ENCODE results near the gene FOXD2.

Gene FOXD2
- total RNA-seq = 1.6 to 6.0 (median 2.9) reads per million in 4 experiments

GRCh38 chr1:47437447-47438164 is at the start of gene FOXD2:
Gene FOXD2 (plus strand): TSS chr1:47438044. CDS start chr1:47438136, 92 bp downstream.
- DNase-seq = peak; percentile 85

- no peak for DNase-seq
Measured at GRCh38 chr1:47388891-47389238, 49.0 kb upstream of the FOXD2 start.

- no peak for DNase-seq
Measured at GRCh38 chr1:47389731-47390130, 48.1 kb upstream of the FOXD2 start.

DNA sequence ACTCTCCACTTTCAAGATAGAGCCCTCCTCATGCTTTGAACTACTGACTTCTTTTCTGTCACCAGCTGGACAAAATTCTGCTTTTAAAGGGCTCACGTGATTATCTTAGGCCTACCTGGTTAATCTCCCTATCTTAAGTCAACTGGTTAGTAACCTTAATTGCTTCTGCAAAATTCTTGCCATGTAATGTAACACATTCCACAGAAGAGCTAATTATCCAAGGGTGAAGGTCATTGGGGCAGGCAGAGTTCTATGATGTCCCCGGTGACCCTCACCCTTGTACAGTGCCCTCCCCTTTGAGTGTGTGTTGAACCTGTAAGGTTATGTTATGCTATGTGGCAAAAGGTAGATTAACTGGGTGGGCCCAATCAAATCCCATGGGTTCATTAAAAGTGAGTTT is 47.0 kb upstream of the FOXD2 start:
- no peak for DNase-seq

- DNase-seq = no peak
Measured at GRCh38 chr1:47393141-47393540, 44.7 kb upstream of the FOXD2 start.

GRCh38 chr1:47395433-47395832 is 42.4 kb upstream of the FOXD2 start:
- DNase-seq = no peak

GRCh38 chr1:47396671-47397196 is 41.1 kb upstream of the FOXD2 start:
- DNase-seq = no peak

DNA sequence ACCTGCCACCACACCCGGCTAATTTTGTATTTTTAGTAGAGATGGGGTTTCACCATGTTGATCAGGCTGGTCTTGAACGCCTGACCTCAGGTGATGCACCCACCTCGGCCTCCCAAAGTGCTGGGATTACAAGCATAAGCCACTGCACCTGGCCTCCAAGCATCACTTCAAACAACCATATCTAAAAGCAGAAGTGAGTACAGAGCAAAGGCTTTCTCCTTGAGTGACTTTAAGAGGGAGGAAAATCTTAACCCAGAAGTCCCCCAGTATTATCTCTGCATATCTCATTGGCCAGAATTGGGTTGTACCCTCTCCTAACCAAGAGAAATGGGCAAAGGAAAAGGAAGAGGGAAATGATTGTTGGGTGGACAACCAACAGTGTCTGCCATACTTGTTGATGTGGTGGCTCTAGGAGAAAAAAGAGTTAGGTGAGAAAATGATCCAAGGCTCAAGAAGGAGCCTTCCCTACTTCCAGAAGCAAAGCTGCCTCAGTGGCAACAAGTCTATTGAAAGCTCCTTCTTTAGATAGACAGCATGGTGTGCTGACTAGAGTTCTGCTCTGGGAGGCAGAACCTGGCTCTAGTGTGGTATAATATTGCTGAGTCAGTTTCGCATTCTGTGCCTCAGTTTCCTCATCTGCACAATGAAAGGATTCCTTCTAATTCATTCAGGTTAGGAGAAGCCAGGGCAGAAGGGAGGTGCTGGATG is 38.6 kb upstream of the FOXD2 start:
- DNase-seq = no peak

DNA sequence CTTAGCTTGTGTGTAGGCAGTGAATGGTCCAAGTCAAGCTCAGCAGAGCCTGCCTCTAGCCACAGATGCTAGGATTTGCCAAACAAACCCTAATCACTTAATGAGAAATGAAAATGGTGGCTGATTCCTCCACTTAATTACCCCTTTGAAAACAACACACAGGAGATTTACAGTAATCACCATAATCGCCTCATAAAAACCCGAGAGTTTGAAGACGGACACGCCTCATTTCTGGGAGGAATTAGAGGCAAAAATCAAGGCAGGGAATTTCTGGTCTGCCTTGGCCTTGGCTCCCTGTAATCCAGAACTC is 38.0 kb upstream of the FOXD2 start:
- DNase-seq = no peak

- no peak for DNase-seq
Measured at GRCh38 chr1:47401761-47402160, 36.1 kb upstream of the FOXD2 start.

DNA sequence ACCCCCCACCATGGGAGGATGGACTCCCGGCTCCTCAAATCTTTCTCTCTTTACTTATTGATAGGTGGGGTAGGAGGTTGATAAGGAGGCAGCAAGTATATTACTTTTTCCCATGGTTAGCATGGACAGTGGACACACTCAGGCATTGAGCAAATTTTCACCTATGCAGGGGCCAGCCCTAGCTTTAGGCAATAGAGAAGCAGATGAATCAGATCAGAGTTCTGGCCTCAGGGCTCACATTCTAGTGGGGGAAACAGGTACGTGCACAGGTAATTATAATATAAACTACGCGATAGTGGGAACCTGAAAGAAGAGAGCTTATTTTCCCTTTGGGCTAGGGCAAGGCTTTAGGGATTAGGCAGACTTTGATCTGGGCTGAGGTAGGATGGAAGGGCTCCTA is 35.3 kb upstream of the FOXD2 start:
- no peak for DNase-seq

DNA sequence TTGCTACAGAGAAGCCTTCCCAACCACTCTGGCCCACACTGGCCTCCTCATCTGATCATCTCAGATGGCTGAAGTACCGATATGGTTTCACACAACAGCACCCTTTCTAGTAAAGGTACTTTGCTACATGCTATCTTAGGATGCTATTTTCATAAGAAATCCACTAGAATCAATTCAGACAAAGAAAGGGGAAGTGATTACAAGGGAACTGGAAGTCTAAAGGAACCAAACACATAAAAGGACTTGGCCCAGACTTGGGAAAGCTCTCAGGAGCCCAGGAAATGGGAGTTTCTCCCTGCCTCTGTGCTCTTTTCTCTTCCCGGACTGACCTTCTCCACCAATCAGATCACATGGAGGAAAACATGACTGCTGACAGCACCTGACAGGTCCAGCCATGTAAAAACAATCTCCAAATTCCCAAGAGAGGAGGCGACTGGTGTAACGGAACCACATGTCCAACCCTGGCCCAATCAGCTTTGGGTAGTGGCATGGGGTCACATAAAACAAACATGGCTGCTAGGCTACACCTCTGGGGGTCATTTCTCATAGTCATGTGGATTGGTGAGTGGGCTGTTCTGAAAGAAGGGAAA is 34.4 kb upstream of the FOXD2 start:
- no peak for DNase-seq

- no peak for DNase-seq
Measured at GRCh38 chr1:47405697-47406096, 32.1 kb upstream of the FOXD2 start.

- no peak for DNase-seq
Measured at GRCh38 chr1:47406966-47407365, 30.9 kb upstream of the FOXD2 start.

DNA sequence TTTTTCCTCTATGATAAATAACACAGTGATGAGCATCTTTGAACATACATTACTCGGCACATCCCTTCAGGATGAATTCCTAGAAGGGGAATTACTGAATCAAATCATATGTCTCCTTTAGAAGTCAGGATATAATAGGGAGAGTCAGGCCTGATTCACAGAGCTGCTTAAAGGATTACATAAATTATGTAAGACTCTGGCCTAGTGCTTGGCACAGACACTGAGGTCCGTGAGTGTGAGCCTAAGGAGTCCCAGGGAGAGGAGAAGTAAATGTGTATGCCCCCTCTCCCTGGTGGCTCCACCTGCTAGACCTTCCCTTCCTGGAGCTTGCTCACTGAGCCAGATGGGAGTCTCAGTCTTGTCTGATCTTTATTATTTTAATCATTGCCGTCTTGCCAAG is 30.4 kb upstream of the FOXD2 start:
- DNase-seq = no peak

- DNase-seq = no peak
Measured at GRCh38 chr1:47409311-47410067, 28.4 kb upstream of the FOXD2 start.

DNA sequence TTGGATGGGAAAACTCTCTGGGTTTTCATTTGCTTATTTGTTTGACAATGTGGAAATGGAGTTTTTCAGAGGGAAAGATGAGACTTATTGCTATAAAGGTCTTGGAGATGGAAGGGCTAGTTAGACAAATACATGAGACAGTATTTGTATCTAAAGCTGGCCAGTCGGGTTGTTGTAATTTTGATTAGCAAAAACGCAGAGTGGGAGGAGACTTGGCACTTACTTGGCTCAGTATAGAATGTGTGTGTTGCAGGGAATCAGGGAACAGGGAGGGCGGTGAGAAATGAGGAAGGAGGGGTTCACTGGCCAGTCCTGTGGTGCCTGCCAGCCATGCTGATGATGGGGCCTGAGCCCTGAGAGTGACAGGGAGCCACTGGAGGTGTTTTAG is 27.8 kb upstream of the FOXD2 start:
- DNase-seq = no peak

DNA sequence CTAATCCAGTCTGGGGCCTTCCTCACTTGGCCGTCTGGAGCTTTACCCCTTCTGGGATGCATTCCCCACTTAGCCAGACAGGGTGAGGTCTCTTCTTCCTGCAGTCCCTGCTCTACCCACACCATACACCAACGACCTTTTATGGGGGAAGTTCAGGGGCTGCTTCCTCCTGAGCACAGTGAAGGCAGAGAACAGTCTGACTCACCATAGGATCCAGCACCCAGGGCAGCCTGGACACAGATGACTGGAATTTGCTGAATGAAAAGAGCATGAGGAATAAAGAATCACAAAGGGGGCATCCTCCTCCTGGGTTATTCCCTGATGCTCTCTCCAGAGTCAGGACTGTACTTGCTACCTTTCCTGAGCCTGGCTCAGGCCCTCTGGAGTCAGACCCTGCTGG is 26.4 kb upstream of the FOXD2 start:
- no peak for DNase-seq

DNA sequence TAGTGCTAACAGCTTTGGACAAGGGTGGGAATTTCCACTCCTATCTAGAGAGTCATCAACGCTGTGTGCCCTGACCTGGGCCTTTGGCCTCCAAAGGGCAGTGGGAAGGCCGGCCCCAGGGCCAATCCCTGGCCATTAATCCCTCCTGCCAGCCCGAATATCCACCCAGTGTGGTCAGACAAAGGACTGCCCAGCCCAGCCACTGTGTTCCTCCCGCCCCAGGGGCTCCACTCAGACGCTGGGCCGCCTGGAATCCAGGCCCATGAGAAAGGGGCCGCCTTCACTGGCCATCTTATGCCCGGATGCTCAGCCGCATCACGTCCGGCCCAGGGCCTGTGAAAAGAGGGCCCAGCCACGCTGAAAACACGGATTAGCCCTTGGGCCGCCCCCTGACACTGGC is 25.4 kb upstream of the FOXD2 start:
- no peak for DNase-seq

DNA sequence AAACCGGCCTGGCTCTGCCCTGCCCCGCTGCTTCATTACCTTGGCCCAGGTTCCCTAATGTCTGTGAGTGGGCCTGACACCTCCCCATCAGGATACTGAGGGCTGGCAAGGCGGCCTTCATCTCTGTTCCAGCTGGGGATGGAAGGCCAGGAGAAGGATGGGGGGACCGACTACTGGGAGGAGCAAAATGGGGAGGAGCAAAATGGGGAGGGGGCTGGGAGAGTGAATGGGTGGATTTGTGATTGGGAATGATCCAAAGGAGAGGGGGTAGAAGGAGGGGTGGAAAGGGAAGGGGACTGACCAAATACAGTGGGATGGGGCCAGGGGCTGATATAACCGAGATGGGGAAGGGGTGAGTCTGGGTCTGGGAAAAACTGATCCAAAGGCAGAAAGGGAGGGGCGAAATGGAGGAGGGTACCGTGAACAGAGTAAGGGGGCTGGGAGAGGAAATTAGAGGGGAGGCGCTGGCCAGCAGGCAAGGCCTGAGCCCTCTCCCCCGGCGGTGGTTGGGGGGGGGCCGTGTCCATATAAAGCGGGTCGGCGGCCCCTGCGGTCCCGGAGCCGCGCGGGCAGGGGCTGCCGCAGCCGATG is 22.0 kb upstream of the FOXD2 start, which contains the start of gene FOXE3:
TSS of gene FOXE3 (plus strand) at position 558 of the 591 bp plus-strand sequence. CDS start at position 589, 31 bp downstream.
- no peak for DNase-seq

GRCh38 chr1:47416319-47417169 is 21.3 kb upstream of the FOXD2 start:
- DNase-seq = no peak

Data from effector CD8-positive, alpha-beta T cell (primary cell).